SIG-M5 (cell line): ENCODE results near the gene RAI14.
"Not testable (repeated sequence)": the region's sequence is repeated elsewhere in the genome, so short reads cannot be mapped to it uniquely, and the experiment has no call there.

Source experiments
- DNase-seq: peaks from one replicate; lab custom pipeline; 2025; lab: John Stamatoyannopoulos, UW

The RAI14 gene

GRCh38 chr5:34699155-34700077 lies 43.3 kb downstream of the RAI14 start:
- no peak for DNase-seq

- no peak for DNase-seq
These were observed 43.9 kb downstream of the RAI14 start for GRCh38 chr5:34700078-34700452.

- not testable (repeated sequence) for DNase-seq
These were observed 45.3 kb downstream of the RAI14 start for GRCh38 chr5:34701442-34701841.

GRCh38 chr5:34703767-34704713 lies 47.9 kb downstream of the RAI14 start:
- no peak for DNase-seq

- no peak for DNase-seq
These were observed 50.0 kb downstream of the RAI14 start for GRCh38 chr5:34706084-34706483.

- no peak for DNase-seq
These were observed 51.5 kb downstream of the RAI14 start for GRCh38 chr5:34707451-34708107.

GRCh38 chr5:34708777-34709176 lies 52.6 kb downstream of the RAI14 start:
- DNase-seq, result no peak

GRCh38 chr5:34709861-34710673 lies 53.9 kb downstream of the RAI14 start:
- DNase-seq, result no peak

- no peak for DNase-seq
These were observed 56.4 kb downstream of the RAI14 start for GRCh38 chr5:34712565-34712964.

- DNase-seq, result no peak
These were observed 59.6 kb downstream of the RAI14 start for GRCh38 chr5:34715711-34716110.

- no peak for DNase-seq
These were observed 60.9 kb downstream of the RAI14 start for GRCh38 chr5:34716986-34717385.

GRCh38 chr5:34717426-34718327 lies 61.5 kb downstream of the RAI14 start:
- DNase-seq, result no peak

GRCh38 chr5:34718516-34718915 lies 62.4 kb downstream of the RAI14 start:
- no peak for DNase-seq

GRCh38 chr5:34719029-34719428 lies 62.9 kb downstream of the RAI14 start:
- no peak for DNase-seq

- DNase-seq, result no peak
These were observed 65.2 kb downstream of the RAI14 start for GRCh38 chr5:34721327-34721726.

GRCh38 chr5:34722183-34722582 lies 66.1 kb downstream of the RAI14 start:
- no peak for DNase-seq

GRCh38 chr5:34724741-34725140 lies 68.6 kb downstream of the RAI14 start:
- DNase-seq, result no peak

- not testable (repeated sequence) for DNase-seq
These were observed 71.1 kb downstream of the RAI14 start for GRCh38 chr5:34727166-34727749.

GRCh38 chr5:34728236-34728635 lies 72.1 kb downstream of the RAI14 start:
- DNase-seq, result no peak
